SK-N-MC (cell line): ENCODE data around the gene TTLL11.

ENCODE experiments used
- EZH2 ChIP-seq: fragments of 200-600 bp; sonication (generic); IDR thresholded peaks from one replicate; pipeline ENCODE4 v1.6.1; 2017; ENCODE audit warnings: antibody characterized with exemption
- FOXP2 ChIP-seq: optimal IDR thresholded peaks from 2 replicates; pipeline ENCODE3; 2011; ENCODE audit warnings: mild to moderate bottlenecking, moderate library complexity; ENCODE audit not compliant: insufficient read depth; ENCODE audit errors: extremely low read length, control extremely low read depth
- POLR2AphosphoS5 ChIP-seq: IDR thresholded peaks from 2 replicates; pipeline ENCODE4 v1.6.1; 2012; ENCODE audit warnings: mild to moderate bottlenecking, low read depth, low read length, borderline replicate concordance

DNA sequence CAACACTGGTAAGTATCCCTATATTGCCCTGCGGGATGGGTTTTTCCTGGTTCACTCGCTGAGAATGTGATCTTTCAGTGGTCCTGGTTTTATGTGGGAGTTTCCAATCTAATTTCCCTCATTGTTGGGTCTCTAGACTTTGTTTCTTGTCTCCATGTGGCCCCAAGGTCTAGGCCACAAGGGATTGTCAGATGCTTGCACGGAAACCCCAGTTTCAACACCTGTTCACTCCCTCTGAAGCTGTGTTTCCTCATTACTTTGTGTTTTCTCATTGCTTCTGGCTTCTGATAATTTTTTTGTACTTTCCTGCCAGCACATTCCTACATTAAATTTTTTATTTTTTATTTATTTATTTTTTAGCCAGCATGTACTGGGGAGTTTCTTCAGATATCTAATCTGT is 191.5 kb downstream of the TTLL11 start:
- no peak for TF ChIP-seq POLR2AphosphoS5
- no peak for TF ChIP-seq EZH2
- TF ChIP-seq FOXP2: no peak
